Measurements from ENCODE around the gene YIPF4.
"Not testable (repeated sequence)": the region's sequence is repeated elsewhere in the genome, so short reads cannot be mapped to it uniquely, and the experiment has no call there.

The YIPF4 gene

GRCh38 chr2:32360416-32360815 lies 82.7 kb downstream of the YIPF4 start:
- 96 to 97% methylated on average over 3 of the region's 4 CpGs for WGBS, 2 experiments
- H3K4me1 ChIP-seq (ENCODE audit: control insufficient read depth, insufficient read depth, low read length), result peaks cover 6% of the 10 kb centered on the region
- no peak overlapping the region for H3K4me3 ChIP-seq (ENCODE audit: insufficient read depth, low read depth, low read length)
- H3K36me3 ChIP-seq (ENCODE audit: control insufficient read depth, insufficient read depth, low read length), result no peaks in the 10 kb centered on the region
- H3K9me3 ChIP-seq (ENCODE audit: control insufficient read depth, low read length), result no peaks in the 10 kb centered on the region
- H3K27ac ChIP-seq (ENCODE audit: insufficient read depth, low read depth, low read length, poor library complexity, severe bottlenecking), result no peak overlapping the region
- no peaks in the 10 kb centered on the region for H3K27me3 ChIP-seq (ENCODE audit: control insufficient read depth, insufficient read depth, low read length, poor library complexity, severe bottlenecking)

GRCh38 chr2:32362997-32363396 lies 85.3 kb downstream of the YIPF4 start:
- H3K36me3 ChIP-seq (ENCODE audit: control insufficient read depth, insufficient read depth, low read length); H3K4me3 ChIP-seq (ENCODE audit: insufficient read depth, low read depth, low read length); H3K27me3 ChIP-seq (ENCODE audit: control insufficient read depth, insufficient read depth, low read length, poor library complexity, severe bottlenecking); H3K27ac ChIP-seq (ENCODE audit: insufficient read depth, low read depth, low read length, poor library complexity, severe bottlenecking); H3K4me1 ChIP-seq (ENCODE audit: control insufficient read depth, insufficient read depth, low read length); H3K9me3 ChIP-seq (ENCODE audit: control insufficient read depth, low read length): not testable (repeated sequence)
- WGBS, 2 experiments, result 94 to 97% methylated on average over 2 of the region's 2 CpGs

- WGBS, 2 experiments, result 92% methylated on average over 2 of the region's 2 CpGs; no CpG with 5 or more reads in 1 of the 2 experiments
Measured at GRCh38 chr2:32363597-32363996, 85.9 kb downstream of the YIPF4 start.

GRCh38 chr2:32364290-32364689 lies 86.6 kb downstream of the YIPF4 start:
- not testable (repeated sequence) for H3K27me3 ChIP-seq (ENCODE audit: control insufficient read depth, insufficient read depth, low read length, poor library complexity, severe bottlenecking); H3K4me3 ChIP-seq (ENCODE audit: insufficient read depth, low read depth, low read length); H3K36me3 ChIP-seq (ENCODE audit: control insufficient read depth, insufficient read depth, low read length); H3K4me1 ChIP-seq (ENCODE audit: control insufficient read depth, insufficient read depth, low read length); H3K27ac ChIP-seq (ENCODE audit: insufficient read depth, low read depth, low read length, poor library complexity, severe bottlenecking); H3K9me3 ChIP-seq (ENCODE audit: control insufficient read depth, low read length)
- WGBS, 2 experiments, result 93 to 96% methylated on average over 9 of the region's 9 CpGs

More at GRCh38 chr2:32363597-32363996, 85.9 kb downstream of the YIPF4 start:
- H3K4me3 ChIP-seq (ENCODE audit: insufficient read depth, low read depth, low read length), result no peak overlapping the region
- no peaks in the 10 kb centered on the region for H3K27me3 ChIP-seq (ENCODE audit: control insufficient read depth, insufficient read depth, low read length, poor library complexity, severe bottlenecking)
- H3K36me3 ChIP-seq (ENCODE audit: control insufficient read depth, insufficient read depth, low read length), result no peaks in the 10 kb centered on the region
- no peak overlapping the region for H3K27ac ChIP-seq (ENCODE audit: insufficient read depth, low read depth, low read length, poor library complexity, severe bottlenecking)
- peaks cover 2% of the 10 kb centered on the region for H3K4me1 ChIP-seq (ENCODE audit: control insufficient read depth, insufficient read depth, low read length)
- H3K9me3 ChIP-seq (ENCODE audit: control insufficient read depth, low read length), result no peaks in the 10 kb centered on the region

GRCh38 chr2:32365679-32366078 lies 88.0 kb downstream of the YIPF4 start:
- H3K9me3 ChIP-seq (ENCODE audit: control insufficient read depth, low read length); H3K27ac ChIP-seq (ENCODE audit: insufficient read depth, low read depth, low read length, poor library complexity, severe bottlenecking); H3K4me3 ChIP-seq (ENCODE audit: insufficient read depth, low read depth, low read length); H3K36me3 ChIP-seq (ENCODE audit: control insufficient read depth, insufficient read depth, low read length); H3K4me1 ChIP-seq (ENCODE audit: control insufficient read depth, insufficient read depth, low read length); H3K27me3 ChIP-seq (ENCODE audit: control insufficient read depth, insufficient read depth, low read length, poor library complexity, severe bottlenecking): not testable (repeated sequence)
- WGBS, 2 experiments, result 93 to 97% methylated on average over 3 of the region's 3 CpGs

Measured in ectodermal cell (in vitro differentiated cells).